MM.1S (cell line): ENCODE results near the gene DOCK4.

Source experiments
- DNase-seq: peaks from one replicate; pipeline ENCODE4 v3.0.0-alpha.2; 2015
- H2AFZ ChIP-seq: fragments of 300-600 bp; sonication (generic); 2 replicates; pipeline ENCODE4 v1.6.0; 2016; ENCODE audit warnings: antibody characterized with exemption, low read length
- H3F3A ChIP-seq: fragments of 300-600 bp; sonication (generic); 2 replicates; pipeline ENCODE4 v1.6.1; 2016; ENCODE audit warnings: mild to moderate bottlenecking, antibody characterized with exemption, low read length, moderate library complexity, mixed read lengths; ENCODE audit not compliant: insufficient read depth
- H3K27ac ChIP-seq: fragments of 300-600 bp; sonication (generic); 2 replicates; pipeline ENCODE4 v1.5.1; 2016; ENCODE audit warnings: mild to moderate bottlenecking, low read length
- H3K27me3 ChIP-seq: fragments of 300-600 bp; sonication (generic); replicated peaks from 2 replicates; pipeline ENCODE4 v1.6.0; 2016; ENCODE audit warnings: low read length; ENCODE audit not compliant: insufficient read depth
- H3K36me3 ChIP-seq: fragments of 300-600 bp; sonication (generic); replicated peaks from 2 replicates; pipeline ENCODE4 v1.6.1; 2016; ENCODE audit warnings: mild to moderate bottlenecking, low read length, mixed read lengths; ENCODE audit not compliant: insufficient read depth
- H3K4me1 ChIP-seq: fragments of 300-600 bp; sonication (generic); 2 replicates; pipeline ENCODE4 v1.6.1; 2016; ENCODE audit warnings: low read length, mixed read lengths
- H3K4me2 ChIP-seq: fragments of 300-600 bp; sonication (generic); 2 replicates; pipeline ENCODE4 v1.6.0; 2016; ENCODE audit warnings: low read depth, low read length
- H3K4me3 ChIP-seq: fragments of 300-600 bp; sonication (generic); 2 replicates; pipeline ENCODE4 v1.5.1; 2016; ENCODE audit warnings: low read length, mixed read lengths
- H3K79me2 ChIP-seq: fragments of 300-600 bp; sonication (generic); 2 replicates; pipeline ENCODE4 v1.6.1; 2016; ENCODE audit warnings: mixed run types, low read length, mixed read lengths
- H3K9ac ChIP-seq: fragments of 300-600 bp; sonication (generic); 2 replicates; pipeline ENCODE4 v1.6.1; 2016; ENCODE audit warnings: low read length, mixed read lengths
- H3K9me2 ChIP-seq: fragments of 300-600 bp; sonication (generic); replicated peaks from 2 replicates; pipeline ENCODE4 v1.6.1; 2016; ENCODE audit warnings: mild to moderate bottlenecking, low read length, mixed read lengths; ENCODE audit not compliant: insufficient read depth
- H3K9me3 ChIP-seq: fragments of 300-600 bp; sonication (generic); replicated peaks from 2 replicates; pipeline ENCODE4 v1.6.1; 2016; ENCODE audit warnings: mild to moderate bottlenecking, low read length, mixed read lengths; ENCODE audit not compliant: insufficient read depth
- H4K20me1 ChIP-seq: fragments of 300-600 bp; sonication (generic); 2 replicates; pipeline ENCODE4 v1.6.1; 2016; ENCODE audit warnings: mild to moderate bottlenecking, low read length, moderate library complexity, mixed read lengths; ENCODE audit not compliant: insufficient read depth
- CTCF ChIP-seq: fragments of 300-600 bp; sonication (generic); IDR thresholded peaks from 2 replicates; pipeline ENCODE4 v1.5.1; 2016; ENCODE audit warnings: antibody characterized with exemption, low read length, mixed read lengths
- EZH2 ChIP-seq: fragments of 300-600 bp; sonication (generic); optimal IDR thresholded peaks from 2 replicates; pipeline ENCODE3; 2017; ENCODE audit warnings: low read depth, mild to moderate bottlenecking, antibody characterized with exemption, low read length, mixed read lengths
- EZH2phosphoT487 ChIP-seq: fragments of 300-600 bp; sonication (generic); IDR thresholded peaks from 2 replicates; pipeline ENCODE4 v1.6.1; 2018; ENCODE audit warnings: antibody characterized with exemption, low read length

DOCK4 gene

GRCh38 chr7:112070674-112071256, 135.4 kb downstream of the DOCK4 start:
- TF ChIP-seq CTCF (no peak), EZH2phosphoT487 (no peak), EZH2 (no peak)
- H3K4me2 ChIP-seq: no peak overlapping the region

GRCh38 chr7:112069879-112070321, 136.3 kb downstream of the DOCK4 start:
- H3K27ac ChIP-seq: no peak overlapping the region
- H3K27me3 ChIP-seq: no peaks in the 10 kb centered on the region
- no peaks in the 10 kb centered on the region; the same call in 1 of the 2 replicates for H3K9me3 ChIP-seq
- H4K20me1 ChIP-seq: no peaks in the 10 kb centered on the region
- H3K4me1 ChIP-seq: peaks cover 22% of the 10 kb centered on the region
- H3F3A ChIP-seq: peaks cover 9% of the 10 kb centered on the region
- no peak for TF ChIP-seq EZH2
- no peak for TF ChIP-seq CTCF
- TF ChIP-seq EZH2phosphoT487: no peak
- H3K9me2 ChIP-seq: no peaks in the 10 kb centered on the region
- H3K36me3 ChIP-seq: no peaks in the 10 kb centered on the region
- H3K4me2 ChIP-seq: no peak overlapping the region
- peaks cover 78% of the 10 kb centered on the region for H3K79me2 ChIP-seq
- no peak overlapping the region for H3K9ac ChIP-seq
- H2AFZ ChIP-seq: no peak overlapping the region
- H3K4me3 ChIP-seq: no peak overlapping the region
- no peak for DNase-seq

More at GRCh38 chr7:112070674-112071256, 135.4 kb downstream of the DOCK4 start:
- Histone ChIP-seq H2AFZ (no peak overlapping the region), H3K79me2 (peaks cover 78% of the 10 kb centered on the region), H3K27ac (no peak overlapping the region), H3K9ac (no peak overlapping the region), H3K36me3 (no peaks in the 10 kb centered on the region), H3K4me3 (no peak overlapping the region), H4K20me1 (no peaks in the 10 kb centered on the region), H3K9me3 (no peaks in the 10 kb centered on the region; the same call in 1 of the 2 replicates), H3K27me3 (no peaks in the 10 kb centered on the region), H3K4me1 (peaks cover 22% of the 10 kb centered on the region), H3K9me2 (no peaks in the 10 kb centered on the region), H3F3A (peaks cover 9% of the 10 kb centered on the region)
- no peak for DNase-seq

- peaks cover 78% of the 10 kb centered on the region for H3K79me2 ChIP-seq
- no peak overlapping the region for H3K27ac ChIP-seq
- TF ChIP-seq CTCF (no peak), EZH2 (no peak), EZH2phosphoT487 (no peak)
- no peak overlapping the region for H3K4me3 ChIP-seq
- H3K27me3 ChIP-seq: no peaks in the 10 kb centered on the region
- H3F3A ChIP-seq: peaks cover 9% of the 10 kb centered on the region
- no peaks in the 10 kb centered on the region for H4K20me1 ChIP-seq
- H3K4me1 ChIP-seq: peaks cover 22% of the 10 kb centered on the region
- H3K4me2 ChIP-seq: no peak overlapping the region
- no peak overlapping the region for H3K9ac ChIP-seq
- H3K36me3 ChIP-seq: no peaks in the 10 kb centered on the region
- H3K9me3 ChIP-seq: no peaks in the 10 kb centered on the region
- DNase-seq: no peak
- no peak overlapping the region for H2AFZ ChIP-seq
- no peaks in the 10 kb centered on the region for H3K9me2 ChIP-seq
Observed at GRCh38 chr7:112068967-112069366, 137.2 kb downstream of the DOCK4 start.
